Measurements from ENCODE around the gene NR6A1.

NR6A1 gene

DNA sequence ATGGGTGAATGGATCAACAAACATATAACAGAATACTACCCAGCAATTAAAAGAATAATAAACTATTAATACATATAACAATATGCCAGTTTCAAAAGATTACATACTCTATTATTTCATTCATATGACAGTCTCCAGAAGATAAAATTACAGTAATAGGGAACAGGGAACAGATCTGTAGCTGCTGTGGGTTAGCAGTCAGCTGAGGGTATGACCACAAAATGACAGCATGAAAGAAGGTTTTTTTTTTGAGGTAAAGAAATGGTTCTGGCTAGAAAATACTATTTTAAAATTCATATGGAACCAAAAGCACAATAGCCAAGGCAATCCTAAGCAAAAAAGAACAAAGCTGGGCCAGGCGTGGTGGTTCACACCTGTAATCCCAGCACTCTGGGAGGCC, 190.9 kb downstream of the NR6A1 start:
- H3K27me3 Mint-ChIP-seq: no peaks in the 10 kb centered on the region
- no peaks in the 10 kb centered on the region for H3K4me1 Mint-ChIP-seq (ENCODE audit: low read depth)
- H3K27ac Mint-ChIP-seq: no peak overlapping the region
- no peaks in the 10 kb centered on the region for H3K9me3 Mint-ChIP-seq
- intact Hi-C loops (cut with micrococcal nuclease): no loop called here
- H3K4me3 Mint-ChIP-seq: no peak overlapping the region
- H3K36me3 Mint-ChIP-seq (ENCODE audit: low read depth): no peaks in the 10 kb centered on the region

DNA sequence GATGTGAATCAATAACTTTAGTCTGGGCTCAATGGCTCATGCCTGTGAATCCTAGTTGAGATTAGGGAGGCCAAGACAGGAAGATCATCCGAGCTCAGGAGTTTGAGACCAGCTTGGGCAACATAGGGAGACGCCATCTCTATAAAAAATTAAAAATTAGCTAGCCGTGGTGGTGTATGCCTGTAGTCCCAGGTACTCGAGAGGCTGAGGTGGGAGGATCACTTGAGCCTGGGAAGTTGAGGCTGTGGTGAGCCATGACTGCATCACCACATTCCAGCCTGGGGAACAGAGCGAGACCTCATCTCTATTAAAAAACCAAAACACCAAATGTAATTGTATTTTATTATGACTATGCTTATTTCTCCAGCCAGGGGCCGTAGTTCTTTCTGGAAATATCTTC, 194.4 kb downstream of the NR6A1 start:
- H3K27me3 Mint-ChIP-seq: no peaks in the 10 kb centered on the region
- H3K27ac Mint-ChIP-seq: no peak overlapping the region
- intact Hi-C loops (cut with micrococcal nuclease): no loop called here
- no peaks in the 10 kb centered on the region for H3K9me3 Mint-ChIP-seq
- H3K4me1 Mint-ChIP-seq (ENCODE audit: low read depth): no peaks in the 10 kb centered on the region
- H3K4me3 Mint-ChIP-seq: no peak overlapping the region
- H3K36me3 Mint-ChIP-seq (ENCODE audit: low read depth): no peaks in the 10 kb centered on the region

DNA sequence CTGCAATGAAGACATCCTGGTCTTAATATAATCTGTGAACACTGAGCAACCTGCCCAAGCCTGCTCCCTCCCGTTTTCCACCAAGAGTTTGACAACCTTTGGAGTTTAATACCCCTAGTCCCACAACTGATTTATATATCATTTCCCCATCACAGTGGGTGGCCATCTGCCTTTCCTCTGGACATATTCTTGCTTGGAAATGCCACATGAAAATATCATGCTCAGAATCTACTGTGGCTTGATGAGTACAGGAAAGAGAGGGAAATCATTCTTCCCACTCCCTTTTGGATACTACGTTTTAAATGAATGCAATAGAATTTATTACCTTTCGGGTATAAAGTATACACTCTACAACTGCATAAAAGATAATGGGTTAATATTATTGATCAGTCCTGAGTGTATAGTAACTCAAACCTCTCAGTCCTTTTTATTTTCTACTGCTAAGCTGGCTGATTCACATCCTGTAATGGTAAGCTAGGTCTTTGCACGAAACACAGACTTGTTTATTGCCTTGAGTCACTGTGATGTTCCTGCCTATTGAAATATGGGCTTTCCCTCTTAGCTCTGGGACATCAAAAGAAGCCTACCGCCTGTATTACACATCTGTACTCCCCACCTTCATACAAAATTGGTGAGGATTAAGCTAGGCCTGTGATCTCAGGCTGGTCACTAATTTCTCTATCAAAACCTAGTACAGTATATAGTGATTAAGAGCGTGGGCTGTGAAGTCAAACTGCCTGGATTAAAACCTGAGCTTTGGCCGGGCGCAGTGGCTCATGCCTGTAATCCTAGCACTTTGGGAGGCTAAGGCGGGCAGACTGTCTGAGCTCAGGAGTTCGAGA, 196.4 kb downstream of the NR6A1 start:
- H3K36me3 Mint-ChIP-seq (ENCODE audit: low read depth): no peaks in the 10 kb centered on the region
- no peak overlapping the region for H3K4me3 Mint-ChIP-seq
- no peaks in the 10 kb centered on the region for H3K4me1 Mint-ChIP-seq (ENCODE audit: low read depth)
- H3K27me3 Mint-ChIP-seq: no peaks in the 10 kb centered on the region
- intact Hi-C loops (cut with micrococcal nuclease): no loop called here
- H3K27ac Mint-ChIP-seq: no peak overlapping the region
- no peaks in the 10 kb centered on the region for H3K9me3 Mint-ChIP-seq

DNA sequence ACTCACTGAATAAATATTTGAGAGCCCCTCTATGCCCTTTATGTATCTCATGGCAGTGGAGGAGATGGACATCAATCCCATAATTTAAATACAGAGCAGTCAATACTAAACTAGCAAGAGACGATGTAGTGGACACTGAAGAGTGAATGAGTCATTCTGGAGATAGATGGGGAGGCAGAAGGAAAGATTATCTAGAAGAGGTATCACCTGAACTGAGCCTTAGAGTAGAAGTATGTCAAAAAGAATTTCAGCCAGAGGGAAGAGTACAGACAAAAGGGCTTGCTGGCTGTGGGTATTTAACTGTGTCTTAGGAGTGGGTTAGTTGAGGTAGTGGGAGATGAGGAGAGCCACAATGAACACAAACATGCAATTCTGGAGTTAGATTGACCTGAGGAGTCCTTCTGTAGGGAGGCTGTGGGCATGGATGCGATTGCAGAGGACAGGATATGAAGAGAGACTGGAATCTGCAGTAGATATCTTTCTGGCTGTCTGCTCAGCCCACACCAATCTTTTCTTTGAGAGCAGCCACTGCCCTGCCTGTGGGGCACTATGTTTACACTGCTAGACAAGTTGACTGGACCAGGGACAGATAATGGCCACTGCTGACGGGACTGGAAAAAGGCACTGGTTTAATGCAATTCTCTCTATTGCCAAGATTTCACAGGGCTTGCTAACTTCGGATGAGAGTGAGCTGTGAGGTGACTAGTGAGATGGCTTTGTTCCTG, 200.0 kb downstream of the NR6A1 start:
- Mint-ChIP-seq H3K36me3 (ENCODE audit: low read depth) (no peaks in the 10 kb centered on the region), H3K4me1 (ENCODE audit: low read depth) (peaks cover 11% of the 10 kb centered on the region), H3K9me3 (no peaks in the 10 kb centered on the region), H3K27me3 (no peaks in the 10 kb centered on the region), H3K27ac (no peak overlapping the region), H3K4me3 (no peak overlapping the region)
- intact Hi-C loops (cut with micrococcal nuclease): no loop called here

DNA sequence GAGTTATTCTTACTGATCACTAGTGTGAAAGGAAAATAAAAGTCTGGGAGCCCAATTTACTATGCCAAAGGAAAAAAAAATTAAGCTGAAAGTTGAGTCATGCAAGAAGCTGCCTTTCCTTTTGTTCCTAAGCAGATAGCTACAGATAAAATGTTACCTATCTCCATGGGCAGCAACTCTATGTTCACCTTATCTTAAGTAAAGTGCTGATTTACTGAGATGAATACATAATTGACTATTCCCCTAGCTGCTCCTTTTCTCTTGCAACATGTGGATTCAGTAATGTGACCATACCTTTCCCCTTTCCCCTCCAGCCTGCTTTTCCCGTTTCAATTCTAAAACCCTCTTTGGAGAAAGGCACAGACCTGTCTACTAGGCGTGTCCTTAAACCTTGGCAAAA, 201.2 kb downstream of the NR6A1 start:
- Mint-ChIP-seq H3K4me1 (ENCODE audit: low read depth) (peaks cover 11% of the 10 kb centered on the region), H3K9me3 (no peaks in the 10 kb centered on the region), H3K4me3 (no peak overlapping the region), H3K27ac (no peak overlapping the region), H3K27me3 (no peaks in the 10 kb centered on the region), H3K36me3 (ENCODE audit: low read depth) (no peaks in the 10 kb centered on the region)
- intact Hi-C loops (cut with micrococcal nuclease): no loop called here

DNA sequence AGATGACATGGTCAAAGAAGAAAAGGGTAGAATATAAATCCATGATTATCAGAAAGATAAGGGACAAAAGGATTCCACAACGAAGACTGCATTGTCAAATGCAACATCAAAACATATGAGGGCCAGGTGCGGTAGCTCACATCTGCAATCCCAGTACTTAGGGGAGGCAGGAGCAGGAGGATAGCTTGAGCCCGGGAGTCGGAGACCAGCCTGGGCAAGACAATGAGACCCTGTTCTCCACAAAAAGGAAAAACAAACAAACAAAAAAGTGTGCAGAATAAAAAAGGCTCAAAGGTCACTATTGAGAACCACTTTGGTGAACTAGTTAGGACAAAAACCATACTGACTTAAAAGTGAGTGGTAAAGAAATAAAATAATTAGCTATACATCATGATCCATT, 203.7 kb downstream of the NR6A1 start:
- no peaks in the 10 kb centered on the region for H3K36me3 Mint-ChIP-seq (ENCODE audit: low read depth)
- H3K4me3 Mint-ChIP-seq: no peak overlapping the region

DNA sequence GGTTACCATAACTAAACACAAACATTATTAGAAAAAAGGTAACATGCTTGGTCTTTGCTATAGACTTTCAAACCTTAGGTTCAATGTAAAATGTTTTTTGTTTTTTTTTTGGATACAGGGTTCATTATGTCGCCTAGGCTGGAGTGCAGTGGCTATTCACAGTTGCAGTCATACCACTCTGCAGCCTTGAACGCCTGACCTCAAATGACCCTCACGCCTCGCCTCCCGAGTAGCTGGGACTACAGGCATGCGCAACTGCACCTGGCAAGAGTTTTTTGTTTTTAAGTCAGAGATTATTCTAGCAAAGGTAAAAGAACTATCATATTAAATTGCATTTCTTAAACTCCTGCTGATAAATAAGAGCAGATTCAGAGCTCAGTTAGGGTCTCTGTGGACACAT, 208.8 kb downstream of the NR6A1 start:
- no peak overlapping the region for H3K27ac Mint-ChIP-seq
- no peaks in the 10 kb centered on the region for H3K9me3 Mint-ChIP-seq
- no peak overlapping the region for H3K4me3 Mint-ChIP-seq
- intact Hi-C loops (cut with micrococcal nuclease): no loop called here
- H3K27me3 Mint-ChIP-seq: no peaks in the 10 kb centered on the region
- no peaks in the 10 kb centered on the region for H3K36me3 Mint-ChIP-seq (ENCODE audit: low read depth)
- peaks cover 10% of the 10 kb centered on the region for H3K4me1 Mint-ChIP-seq (ENCODE audit: low read depth)

More for the DNA sequence above, 203.7 kb downstream of the NR6A1 start:
- intact Hi-C loops (cut with micrococcal nuclease): no loop called here
- H3K27me3 Mint-ChIP-seq: no peaks in the 10 kb centered on the region
- H3K4me1 Mint-ChIP-seq (ENCODE audit: low read depth): peaks cover 11% of the 10 kb centered on the region
- H3K27ac Mint-ChIP-seq: no peak overlapping the region
- no peaks in the 10 kb centered on the region for H3K9me3 Mint-ChIP-seq

DNA sequence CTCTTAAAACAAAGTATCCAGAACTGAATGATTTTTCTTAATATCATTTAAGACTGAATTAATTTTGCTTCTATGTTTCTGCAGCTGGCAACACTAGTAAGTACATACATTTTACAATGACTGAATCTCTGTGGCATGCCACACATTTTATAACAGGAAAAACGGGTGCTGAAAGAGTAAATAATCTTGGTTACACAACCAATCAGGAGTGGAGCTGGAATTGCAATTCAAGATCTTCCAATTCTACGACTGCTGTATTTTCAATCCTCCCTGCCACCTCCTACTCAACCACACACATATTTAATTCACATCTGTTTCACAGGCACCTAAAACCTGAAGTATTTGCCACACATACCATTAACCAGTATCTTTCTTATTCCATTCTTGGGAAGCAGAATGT, 211.2 kb downstream of the NR6A1 start:
- intact Hi-C loops (cut with micrococcal nuclease): no loop called here
- Mint-ChIP-seq H3K27me3 (no peaks in the 10 kb centered on the region), H3K36me3 (ENCODE audit: low read depth) (no peaks in the 10 kb centered on the region), H3K9me3 (no peaks in the 10 kb centered on the region), H3K4me1 (ENCODE audit: low read depth) (peaks cover 6% of the 10 kb centered on the region), H3K4me3 (no peak overlapping the region), H3K27ac (no peak overlapping the region)

DNA sequence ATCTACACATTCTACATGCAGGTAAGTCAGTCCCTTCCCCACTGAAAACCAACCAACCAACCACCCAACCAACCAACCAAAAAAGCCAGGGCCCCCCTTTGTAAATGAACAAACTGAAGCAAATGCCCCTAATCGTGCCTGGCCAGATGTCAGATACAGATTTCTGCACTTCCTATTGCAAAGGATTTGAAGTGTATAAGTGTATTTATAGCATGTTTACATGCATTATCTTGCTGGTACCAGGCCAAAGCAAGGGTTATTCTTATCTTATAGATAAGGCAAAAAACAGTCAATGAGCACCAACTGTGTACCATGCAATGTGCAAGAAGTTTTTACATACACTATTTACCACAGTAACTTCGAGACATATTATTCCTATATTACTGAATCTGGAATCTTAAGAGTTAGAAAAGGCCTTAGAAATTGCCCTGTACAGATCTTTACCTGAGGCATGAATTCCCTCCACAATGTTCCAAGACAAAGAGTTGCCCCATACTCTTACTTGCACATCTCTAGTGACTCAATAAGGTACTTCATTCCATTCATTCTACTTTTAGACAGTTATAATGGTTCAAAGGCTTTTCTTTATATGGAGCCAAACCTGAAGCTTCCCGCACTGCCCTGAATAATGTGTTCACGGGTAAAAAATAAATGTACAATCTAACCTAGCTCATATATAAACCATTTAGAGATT, 212.2 kb downstream of the NR6A1 start:
- Mint-ChIP-seq H3K36me3 (ENCODE audit: low read depth) (no peaks in the 10 kb centered on the region), H3K9me3 (no peaks in the 10 kb centered on the region), H3K27me3 (no peaks in the 10 kb centered on the region), H3K4me1 (ENCODE audit: low read depth) (peaks cover 6% of the 10 kb centered on the region), H3K27ac (no peak overlapping the region), H3K4me3 (no peak overlapping the region)
- intact Hi-C loops (cut with micrococcal nuclease): no loop called here

DNA sequence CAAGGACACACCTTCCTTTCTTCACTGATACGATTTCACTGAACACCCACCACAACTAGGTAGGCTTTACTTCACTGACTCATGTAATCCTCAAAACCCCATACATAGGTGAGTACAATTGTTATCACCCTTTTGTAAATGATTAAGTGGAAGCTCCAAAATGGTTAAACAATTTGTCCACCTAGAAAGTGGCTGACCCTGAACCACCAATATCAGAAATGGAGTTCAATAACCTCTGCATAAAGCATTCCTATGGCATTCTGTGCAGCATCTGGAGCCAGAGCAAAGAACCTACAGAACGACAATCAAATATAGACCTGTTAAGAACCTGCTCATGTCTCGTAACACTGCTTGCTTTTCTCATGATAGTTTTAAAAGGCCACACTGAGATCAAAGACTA, 213.2 kb downstream of the NR6A1 start:
- H3K9me3 Mint-ChIP-seq: no peaks in the 10 kb centered on the region
- H3K4me1 Mint-ChIP-seq (ENCODE audit: low read depth): peaks cover 6% of the 10 kb centered on the region
- H3K36me3 Mint-ChIP-seq (ENCODE audit: low read depth): no peaks in the 10 kb centered on the region
- H3K27me3 Mint-ChIP-seq: no peaks in the 10 kb centered on the region
- H3K27ac Mint-ChIP-seq: no peak overlapping the region
- intact Hi-C loops (cut with micrococcal nuclease): no loop called here
- no peak overlapping the region for H3K4me3 Mint-ChIP-seq

DNA sequence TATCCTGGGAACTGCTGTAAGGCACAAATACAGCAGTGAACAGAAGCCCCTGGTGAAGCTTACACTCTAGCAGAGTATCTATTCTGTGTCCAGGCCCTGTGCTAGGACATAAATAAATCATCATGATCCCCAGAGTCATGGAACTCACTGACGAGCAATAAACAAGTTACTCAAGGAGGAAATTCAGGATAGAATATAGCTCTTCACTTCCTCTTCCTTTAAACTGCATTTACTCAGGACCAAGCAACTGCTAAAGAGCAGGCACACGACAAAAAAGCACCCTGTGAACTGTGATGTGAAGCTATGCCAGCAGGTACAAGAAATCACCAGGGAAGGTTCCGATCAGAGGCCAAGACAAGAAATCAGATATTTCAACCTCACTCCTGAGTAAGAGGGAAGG, 216.1 kb downstream of the NR6A1 start:
- Mint-ChIP-seq H3K27ac (no peak overlapping the region), H3K36me3 (ENCODE audit: low read depth) (peaks cover under 1% of the 10 kb centered on the region), H3K4me1 (ENCODE audit: low read depth) (peaks cover 6% of the 10 kb centered on the region), H3K27me3 (no peaks in the 10 kb centered on the region), H3K4me3 (no peak overlapping the region), H3K9me3 (no peaks in the 10 kb centered on the region)
- intact Hi-C loops (cut with micrococcal nuclease): no loop called here

DNA sequence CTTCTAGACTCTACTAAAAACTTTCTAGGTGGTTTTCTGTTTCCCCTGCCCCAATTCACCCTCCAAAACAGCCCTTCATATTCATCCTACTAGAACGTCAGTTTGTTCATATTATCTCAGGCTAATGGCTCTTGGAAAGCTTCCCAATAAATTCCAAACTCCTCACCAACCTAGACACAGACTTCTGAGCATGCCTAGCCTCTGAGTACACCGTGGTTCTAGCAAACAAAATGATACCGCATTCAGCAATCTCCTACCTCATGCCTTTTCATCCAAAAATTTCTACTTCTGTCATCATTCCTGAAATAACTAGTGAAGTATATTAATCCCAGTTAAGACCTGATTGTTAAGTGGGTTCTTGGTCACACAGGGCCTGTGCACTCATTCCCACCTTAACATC, 217.4 kb downstream of the NR6A1 start:
- Mint-ChIP-seq H3K4me1 (ENCODE audit: low read depth) (peaks cover 13% of the 10 kb centered on the region), H3K4me3 (no peak overlapping the region), H3K27ac (no peak overlapping the region), H3K27me3 (no peaks in the 10 kb centered on the region), H3K36me3 (ENCODE audit: low read depth) (peaks cover 4% of the 10 kb centered on the region), H3K9me3 (no peaks in the 10 kb centered on the region)
- intact Hi-C loops (cut with micrococcal nuclease): no loop called here

DNA sequence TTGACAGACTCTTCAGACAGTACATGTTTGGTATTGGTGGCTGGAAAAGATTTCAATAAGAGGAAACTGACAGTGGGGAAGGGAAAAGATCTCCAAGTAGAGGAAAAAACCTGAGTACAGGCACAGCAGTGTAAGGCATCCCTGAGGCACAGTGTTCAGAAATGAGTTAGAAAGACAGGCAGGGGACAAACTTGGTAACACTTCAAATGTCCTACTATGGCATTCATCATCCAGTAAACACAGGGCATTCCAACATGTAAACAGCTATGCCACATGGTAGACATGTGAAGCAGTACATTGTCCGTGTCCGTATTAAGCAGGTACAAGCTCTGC, 218.9 kb downstream of the NR6A1 start:
- Mint-ChIP-seq H3K9me3 (no peaks in the 10 kb centered on the region), H3K27ac (no peak overlapping the region), H3K27me3 (no peaks in the 10 kb centered on the region), H3K4me1 (ENCODE audit: low read depth) (peaks cover 15% of the 10 kb centered on the region), H3K36me3 (ENCODE audit: low read depth) (peaks cover 4% of the 10 kb centered on the region), H3K4me3 (no peak overlapping the region)
- intact Hi-C loops (cut with micrococcal nuclease): no loop called here

DNA sequence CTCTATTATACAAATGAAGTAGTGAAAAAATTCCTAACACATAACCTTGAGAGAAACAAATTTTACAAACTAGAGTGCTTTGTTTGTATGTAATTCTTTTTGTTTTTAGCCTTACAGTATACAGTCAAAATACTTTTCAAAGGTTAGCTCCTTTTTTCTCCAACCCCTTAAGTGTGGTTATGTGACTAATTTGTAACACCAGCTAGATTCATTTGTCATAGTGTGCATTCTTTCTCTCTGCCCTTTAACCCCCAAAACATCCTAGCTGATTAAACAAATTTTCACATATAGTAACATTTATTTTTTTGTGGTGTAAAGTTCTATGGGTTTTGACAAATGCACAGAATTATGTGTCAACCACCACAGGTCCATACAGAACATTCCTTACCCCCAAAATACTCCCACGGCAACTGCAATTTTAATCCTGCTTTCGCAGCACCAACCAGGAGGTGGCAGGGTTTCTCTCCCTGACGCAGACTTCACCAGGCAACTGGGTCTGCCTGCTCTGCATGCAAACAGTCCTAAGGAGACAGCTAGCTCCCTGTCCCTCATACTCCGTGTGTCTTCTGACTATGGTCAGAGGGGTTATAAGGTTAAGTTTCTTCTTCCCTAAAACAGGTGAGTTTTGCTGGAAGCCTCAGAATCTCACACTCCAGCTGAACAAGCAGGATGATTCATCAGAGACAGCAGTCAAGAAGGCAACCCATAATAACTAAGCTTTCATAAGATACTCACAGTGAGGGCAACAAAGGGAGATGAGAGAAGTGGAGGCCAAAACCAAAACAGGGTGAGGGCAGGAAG, 219.4 kb downstream of the NR6A1 start:
- Mint-ChIP-seq H3K27me3 (no peaks in the 10 kb centered on the region), H3K9me3 (no peaks in the 10 kb centered on the region), H3K4me3 (no peak overlapping the region), H3K36me3 (ENCODE audit: low read depth) (peaks cover 4% of the 10 kb centered on the region), H3K27ac (no peak overlapping the region), H3K4me1 (ENCODE audit: low read depth) (peaks cover 15% of the 10 kb centered on the region)
- intact Hi-C loops (cut with micrococcal nuclease): no loop called here

All from dendritic cell treated with granulocyte-macrophage colony-stimulating factor and Interleukin-4, amounts not matched to agents 40 ng/mL and 50 ng/mL, for 4 days (primary cell).